ENCODE measurements around the gene MYRF. TPM values are rescaled to one million over a fixed set of nuclear protein-coding genes. Genes with fewer than 3 reads are reported as not detected.

Gene MYRF
- polyA plus RNA-seq, 3 donors = 16.9 to 19.2 (median 18.0) TPM

DNA sequence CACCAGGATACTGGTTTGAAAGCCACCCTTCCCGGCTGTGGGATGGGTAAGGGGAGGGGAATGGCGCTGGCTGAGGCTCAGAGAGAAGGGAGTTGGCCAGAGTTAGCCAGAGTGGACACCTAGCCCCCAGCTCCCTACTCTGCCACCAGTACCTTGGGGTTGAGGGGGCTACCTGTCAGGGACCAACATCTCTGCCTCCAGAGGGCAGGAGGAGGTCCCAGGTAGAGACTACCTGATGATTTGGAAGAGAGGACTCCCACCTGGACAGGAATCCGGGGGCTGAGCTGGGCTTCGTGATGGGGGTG lies 3.7 kb downstream of the MYRF start:
- no peak for DNase-seq (ENCODE audit: low read depth in 3 of 3, low spot score in 2 of 3)

DNA sequence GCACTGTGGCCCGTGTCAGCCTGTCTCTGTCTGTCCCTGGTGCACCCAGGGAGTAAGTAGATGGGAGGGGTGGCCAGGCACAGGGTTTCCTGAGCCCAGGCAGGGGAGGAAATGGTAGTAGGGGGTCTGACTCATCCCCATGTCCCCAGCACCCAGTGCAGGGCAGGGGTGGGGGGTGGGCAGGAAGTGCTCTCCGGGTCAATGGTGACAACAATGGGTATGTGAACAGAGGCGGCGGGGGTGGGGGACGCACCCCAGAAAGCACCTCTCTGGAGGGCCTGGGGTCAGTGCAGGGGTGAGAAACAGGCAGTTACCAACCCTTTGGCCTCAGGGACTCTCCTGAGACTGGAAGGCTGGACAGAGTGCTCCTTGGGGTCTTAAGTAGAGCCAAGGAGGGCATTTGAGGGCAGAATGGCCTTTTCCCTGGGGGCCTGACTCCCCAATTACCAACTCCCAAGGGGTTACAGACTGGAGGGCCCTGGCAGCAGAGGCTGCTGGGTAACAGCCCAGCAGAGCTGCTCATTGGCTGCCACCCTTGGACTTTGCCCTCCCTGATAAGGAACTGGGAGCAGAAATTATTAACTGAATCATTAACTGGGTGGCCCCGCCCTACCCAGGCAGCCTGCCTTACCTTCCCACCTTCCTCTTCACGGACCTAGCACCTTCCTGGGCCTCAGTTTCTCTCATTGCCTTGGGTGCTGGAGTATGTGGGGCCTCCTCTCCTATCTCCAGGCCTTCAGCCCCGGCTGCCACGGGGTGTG lies 4.2 kb downstream of the MYRF start:
- no peak for DNase-seq (ENCODE audit: low read depth in 3 of 3, low spot score in 2 of 3)

DNA sequence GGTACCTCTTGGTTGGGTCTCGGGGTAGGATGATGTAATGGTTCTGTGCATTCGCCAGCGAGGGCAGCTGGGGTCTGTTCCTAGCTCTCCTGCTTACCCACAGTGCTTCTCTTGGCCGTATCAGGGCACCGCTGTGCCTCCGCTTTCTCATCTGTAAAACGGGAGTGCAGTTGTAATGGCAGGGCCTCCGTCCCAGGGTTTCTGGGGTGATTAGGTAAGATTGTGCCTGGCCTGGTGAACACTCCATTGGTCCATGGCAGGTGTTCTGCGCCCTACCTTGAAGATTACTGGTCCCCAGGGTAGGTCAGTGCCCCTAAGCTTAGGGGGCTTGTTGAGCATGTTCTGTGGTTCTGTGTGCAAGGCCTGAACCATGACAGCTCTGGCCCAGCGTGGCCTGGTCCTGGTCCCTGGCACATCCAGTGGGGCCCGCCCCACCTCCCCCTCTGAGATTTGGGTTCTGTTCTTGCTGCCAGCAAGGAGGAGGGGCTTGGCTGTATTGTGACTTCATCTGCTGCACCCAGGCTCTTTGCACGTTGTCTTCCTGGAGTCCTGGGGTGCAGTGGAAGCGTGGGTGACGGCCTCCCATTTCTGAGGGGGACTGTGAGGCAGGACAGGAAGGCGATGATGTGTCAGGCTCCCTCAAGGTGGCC lies 4.9 kb downstream of the MYRF start:
- no peak for DNase-seq (ENCODE audit: low read depth in 3 of 3, low spot score in 2 of 3)

DNA sequence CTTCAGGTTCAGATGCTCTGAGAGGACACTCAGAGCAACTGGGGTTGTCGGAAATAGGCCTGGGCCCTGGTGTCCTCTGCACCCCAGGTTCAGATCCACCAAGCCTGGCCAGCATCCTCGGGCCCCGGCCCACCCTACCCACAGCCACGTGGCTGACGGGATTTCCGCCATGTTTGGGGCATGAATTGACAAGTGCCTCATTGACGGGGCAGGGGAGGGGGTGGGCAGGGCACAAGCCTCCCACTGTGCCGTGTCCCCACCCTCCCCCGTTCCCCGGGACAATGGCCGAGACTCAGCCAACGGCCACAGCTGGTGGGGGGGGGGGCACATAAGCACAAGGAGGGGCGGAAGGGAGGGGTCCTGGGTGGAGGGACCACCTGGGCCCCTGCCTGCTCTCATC lies 8.5 kb downstream of the MYRF start:
- DNase-seq (ENCODE audit: low read depth in 3 of 3, low spot score in 2 of 3) = no peak

DNA sequence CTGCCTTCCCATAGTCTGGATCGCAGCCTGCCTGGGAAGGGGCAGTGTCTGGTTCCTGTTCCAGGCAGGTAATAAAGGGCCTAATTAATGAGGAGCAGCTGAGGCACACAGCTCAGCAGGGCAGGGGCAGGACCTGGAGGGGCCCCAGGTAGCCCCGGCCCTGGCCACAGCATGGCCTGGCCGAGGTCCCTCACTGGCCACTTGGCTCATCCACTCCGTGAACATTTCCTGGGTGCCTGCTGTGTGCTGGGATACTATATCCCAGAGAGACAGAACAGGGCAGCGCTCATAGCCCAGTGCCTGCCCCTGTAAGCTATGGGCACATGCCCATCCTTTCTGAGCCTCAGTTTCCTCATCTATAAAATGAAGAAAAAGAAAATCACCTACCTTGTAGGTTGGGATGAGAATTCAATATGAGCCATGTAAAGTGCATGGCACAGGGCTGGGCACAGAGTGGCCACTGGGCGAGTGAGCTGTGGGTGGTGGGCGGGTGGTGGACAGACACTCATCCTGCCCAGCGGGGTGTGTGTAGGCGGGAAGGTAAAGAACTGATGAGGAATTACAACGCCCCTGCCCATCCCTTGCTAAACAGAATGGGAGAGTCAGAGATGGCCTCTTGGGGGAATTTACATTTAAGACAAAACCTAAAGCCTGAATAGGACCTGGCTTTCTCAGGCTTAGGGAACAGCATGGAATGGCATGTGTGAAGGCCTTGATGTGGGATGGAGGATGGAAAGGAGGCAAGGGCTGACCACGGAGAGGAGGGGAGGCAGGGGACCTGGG lies 9.2 kb downstream of the MYRF start:
- no peak for DNase-seq (ENCODE audit: low read depth in 3 of 3, low spot score in 2 of 3)

DNA sequence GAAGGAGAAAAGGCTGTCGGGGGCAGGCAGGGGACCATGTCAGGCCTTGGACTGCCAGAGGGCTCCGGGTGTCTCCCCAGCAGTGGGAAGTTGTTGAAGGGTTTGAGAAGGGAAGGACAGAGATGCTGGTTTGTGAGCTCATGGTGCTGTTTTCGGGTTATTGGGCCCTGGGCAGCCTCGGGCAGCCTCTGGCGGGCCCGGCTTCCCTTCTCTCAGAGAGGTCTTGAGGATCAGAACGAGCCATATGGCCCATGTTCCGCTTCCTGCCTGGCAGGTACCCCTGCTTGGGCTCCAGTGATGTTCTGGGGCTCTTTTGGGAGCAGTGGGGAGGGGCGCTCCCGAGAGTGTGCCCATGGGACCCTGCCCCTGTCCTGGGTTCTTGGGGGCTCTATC lies 9.8 kb downstream of the MYRF start:
- DNase-seq (ENCODE audit: low read depth in 3 of 3, low spot score in 2 of 3) = no peak

DNA sequence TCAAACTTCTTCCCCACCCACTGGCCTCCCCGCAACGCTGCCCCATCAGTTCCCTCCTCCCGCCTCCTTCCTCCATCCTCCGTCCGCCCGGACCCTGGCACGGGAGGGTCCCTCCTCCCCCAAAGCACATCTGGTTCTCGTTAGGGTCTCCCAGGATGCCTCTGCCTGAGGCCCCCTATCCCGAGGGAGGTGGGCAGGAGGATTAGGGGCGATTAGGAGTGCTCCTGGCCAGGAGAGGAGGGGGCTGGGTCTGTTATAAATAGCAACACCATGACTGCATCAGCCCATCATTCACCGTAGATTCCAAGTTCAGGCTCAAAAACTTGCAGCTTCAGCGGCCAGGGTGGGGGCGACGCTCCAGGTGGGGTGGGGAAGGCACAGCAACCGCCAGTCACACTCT lies 10.4 kb downstream of the MYRF start:
- DNase-seq (ENCODE audit: low read depth in 3 of 3, low spot score in 2 of 3) = no peak

DNA sequence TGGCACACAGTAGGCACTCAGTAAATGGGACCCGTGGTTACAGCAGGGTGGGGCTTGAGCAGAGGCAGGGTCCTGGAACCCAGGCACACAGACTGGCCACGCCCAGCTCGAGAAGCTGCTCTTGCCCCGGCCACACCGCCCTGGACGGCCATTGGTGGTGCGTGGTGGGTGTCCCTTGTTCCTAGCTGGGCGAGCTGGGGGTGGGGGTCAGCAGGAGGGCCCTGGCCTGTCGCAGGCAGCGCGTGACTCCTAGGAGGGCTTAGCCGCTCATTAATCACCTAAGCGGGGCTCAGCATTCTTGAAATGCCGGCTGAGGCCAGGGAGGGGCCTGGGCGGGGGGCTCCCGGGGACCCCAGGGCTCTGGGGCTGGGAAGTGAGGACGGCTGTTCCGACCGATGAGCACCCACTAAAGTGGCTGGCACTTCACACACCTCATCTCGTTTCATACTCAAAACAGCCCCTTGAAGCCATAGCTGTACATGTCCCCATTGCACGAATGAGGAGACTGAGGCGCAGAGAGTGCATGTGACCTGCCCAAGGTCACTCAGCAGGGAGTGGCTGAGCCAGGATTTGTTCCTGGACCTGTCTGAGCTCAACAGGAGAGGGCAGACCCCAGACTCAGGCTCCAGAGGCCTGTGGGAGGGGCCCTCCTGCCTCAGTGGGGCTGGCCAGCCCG lies 11.6 kb downstream of the MYRF start:
- no peak for DNase-seq (ENCODE audit: low read depth in 3 of 3, low spot score in 2 of 3)

DNA sequence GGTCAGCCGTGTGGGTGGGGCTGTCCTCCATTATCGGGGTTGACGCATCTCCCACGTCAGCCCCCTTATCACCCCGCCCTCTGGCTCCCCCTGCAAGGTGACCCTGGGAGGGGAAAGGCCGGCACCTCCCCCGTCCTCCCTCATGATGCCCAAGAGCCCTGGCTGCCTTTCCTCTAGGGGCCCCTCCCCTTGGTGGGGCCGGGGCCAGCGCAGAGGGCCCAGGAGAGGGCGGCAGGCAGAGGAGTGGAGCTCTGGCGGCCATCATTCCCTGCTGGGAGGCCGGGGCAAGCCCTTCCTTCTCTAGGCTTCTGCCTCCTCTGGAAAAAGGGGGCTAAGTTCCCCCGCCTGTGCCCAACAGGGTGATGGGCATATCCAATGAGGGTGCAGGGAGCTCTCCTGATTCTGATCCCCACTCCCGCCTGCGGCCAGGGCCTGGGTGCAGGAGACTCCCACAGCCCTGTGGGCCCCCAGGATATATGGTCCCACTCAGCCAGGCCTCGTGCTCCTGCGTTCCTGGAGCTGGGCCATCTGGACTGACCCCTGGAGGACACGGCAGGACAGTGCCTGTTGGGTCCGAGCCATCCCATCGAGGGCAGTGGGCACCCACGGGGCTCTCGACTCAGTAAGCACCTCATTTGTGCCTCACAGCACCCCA lies 12.3 kb downstream of the MYRF start:
- no peak for DNase-seq (ENCODE audit: low read depth in 3 of 3, low spot score in 2 of 3)

DNA sequence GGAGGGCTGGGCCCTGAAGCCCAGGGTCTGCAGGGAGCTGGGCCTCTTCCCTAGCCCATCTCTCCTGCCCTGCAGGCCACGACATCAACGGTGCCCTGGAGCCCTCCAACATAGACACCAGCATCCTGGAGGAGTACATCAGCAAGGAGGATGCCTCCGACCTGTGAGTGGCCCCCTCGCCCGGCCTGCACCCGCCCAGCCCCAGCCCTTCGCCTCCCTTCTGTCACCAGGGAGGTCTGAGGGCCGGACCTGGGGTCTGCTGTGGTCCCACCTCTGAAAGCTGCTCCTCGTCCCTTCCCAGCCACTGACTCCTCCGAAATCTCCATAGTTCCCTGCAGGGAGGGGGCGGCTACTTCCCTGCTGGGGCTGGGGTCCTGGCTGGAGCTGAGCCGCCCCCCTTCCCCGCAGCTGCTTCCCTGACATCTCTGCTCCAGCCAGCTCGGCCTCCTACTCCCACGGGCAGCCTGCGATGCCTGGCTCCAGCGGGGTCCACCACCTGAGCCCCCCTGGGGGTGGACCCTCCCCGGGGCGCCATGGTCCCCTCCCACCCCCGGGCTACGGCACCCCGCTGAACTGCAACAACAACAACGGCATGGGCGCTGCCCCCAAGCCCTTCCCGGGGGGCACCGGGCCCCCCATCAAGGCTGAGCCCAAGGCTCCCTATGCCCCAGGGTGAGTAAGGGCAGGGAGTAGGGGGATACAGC lies 13.3 kb downstream of the MYRF start:
- DNase-seq (ENCODE audit: low read depth in 3 of 3, low spot score in 2 of 3) = no peak

DNA sequence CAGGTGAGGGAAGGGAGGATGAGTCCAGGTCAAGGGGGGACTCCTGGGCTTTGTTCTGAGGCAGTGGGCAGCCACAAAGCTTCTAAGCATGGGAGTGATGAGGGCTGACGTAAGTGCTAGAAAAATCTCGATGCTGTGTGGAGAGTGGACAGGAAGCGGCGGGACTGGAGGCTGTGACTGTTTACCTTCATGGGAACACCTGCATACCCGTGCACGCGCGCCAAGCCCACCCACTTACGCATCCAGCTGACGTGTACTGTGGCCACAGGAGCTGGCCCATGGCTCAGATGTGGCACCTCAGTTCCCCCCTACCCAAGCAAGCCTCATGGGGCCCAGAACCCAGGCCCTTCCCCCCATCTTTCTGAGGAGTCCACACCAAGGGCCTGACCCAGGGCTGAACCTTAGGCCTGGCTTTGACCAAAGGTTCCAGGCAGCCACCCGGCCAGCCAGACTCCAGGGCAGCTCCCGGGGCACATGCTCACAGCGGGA lies 14.0 kb downstream of the MYRF start:
- no peak for DNase-seq (ENCODE audit: low read depth in 3 of 3, low spot score in 2 of 3)

DNA sequence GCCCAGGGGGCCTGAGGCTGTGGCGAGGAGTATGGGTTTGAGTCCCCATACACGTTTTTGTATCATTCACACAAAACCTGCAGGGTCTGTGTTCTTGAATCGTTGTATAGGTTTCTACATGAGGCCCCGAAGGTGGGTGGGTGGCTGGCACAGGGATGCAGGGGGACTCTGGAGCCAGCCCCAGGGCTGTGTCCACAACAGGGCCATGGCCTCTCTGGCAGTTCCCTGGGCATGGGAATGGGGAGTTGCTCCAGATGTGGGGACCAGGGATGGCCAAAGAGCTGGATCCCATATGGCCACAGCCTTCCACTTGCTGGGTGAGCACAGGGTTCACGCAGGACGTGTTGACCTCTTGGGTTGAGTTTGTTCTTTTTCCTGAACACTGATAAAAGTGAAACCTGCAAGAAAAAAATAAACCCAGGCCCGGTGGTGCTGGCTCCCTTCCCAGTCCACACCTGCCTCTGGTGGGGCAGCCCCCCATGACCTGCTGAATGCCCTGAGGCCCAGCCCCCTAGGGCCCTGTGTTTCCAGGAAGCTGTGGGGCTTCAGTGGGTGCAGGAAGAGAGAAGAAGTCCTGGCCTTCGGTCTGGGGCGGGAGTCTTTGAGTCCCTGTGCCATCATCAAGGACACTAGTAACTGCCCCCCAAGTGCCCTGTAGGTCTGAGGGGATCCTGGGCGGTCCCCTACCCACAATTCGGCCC lies 16.1 kb downstream of the MYRF start:
- DNase-seq (ENCODE audit: low read depth in 3 of 3, low spot score in 2 of 3) = no peak

DNA sequence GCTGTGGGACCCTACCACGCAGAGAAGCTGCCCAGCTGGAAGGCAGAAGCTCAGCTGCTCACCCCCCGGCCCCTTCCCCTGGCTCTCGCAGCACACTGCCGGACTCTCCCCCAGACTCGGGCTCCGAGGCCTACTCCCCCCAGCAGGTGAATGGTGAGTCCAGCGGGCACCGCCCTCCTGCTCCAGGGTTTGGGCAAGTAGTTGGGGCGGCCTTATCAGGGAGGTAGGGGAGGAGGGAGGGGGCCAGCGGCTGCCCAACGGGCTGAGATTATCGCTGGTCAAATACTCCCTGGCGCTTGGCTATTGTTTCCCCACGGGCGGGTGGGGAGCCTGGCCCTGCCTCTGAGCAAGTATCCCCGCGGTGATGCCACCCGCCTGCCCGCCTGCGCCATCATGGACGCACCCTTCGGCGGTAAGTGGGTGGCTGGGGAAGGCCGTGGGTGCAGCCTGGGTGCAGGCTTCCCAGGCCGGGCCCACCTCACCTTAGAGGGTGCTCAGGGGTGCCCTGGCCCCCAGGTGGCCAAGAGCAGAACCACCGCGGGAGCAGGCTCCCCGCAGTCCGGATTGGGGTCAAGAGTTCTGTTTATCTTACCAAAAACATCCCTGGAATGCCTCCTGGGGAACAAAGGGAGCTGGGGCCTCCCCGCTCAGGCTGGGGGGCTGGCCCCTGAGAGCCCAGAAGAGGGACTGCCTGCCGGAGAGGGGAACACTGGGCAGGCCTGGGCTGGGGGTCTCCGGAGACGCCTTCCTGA lies 16.9 kb downstream of the MYRF start:
- DNase-seq (ENCODE audit: low read depth in 3 of 3, low spot score in 2 of 3) = no peak

DNA sequence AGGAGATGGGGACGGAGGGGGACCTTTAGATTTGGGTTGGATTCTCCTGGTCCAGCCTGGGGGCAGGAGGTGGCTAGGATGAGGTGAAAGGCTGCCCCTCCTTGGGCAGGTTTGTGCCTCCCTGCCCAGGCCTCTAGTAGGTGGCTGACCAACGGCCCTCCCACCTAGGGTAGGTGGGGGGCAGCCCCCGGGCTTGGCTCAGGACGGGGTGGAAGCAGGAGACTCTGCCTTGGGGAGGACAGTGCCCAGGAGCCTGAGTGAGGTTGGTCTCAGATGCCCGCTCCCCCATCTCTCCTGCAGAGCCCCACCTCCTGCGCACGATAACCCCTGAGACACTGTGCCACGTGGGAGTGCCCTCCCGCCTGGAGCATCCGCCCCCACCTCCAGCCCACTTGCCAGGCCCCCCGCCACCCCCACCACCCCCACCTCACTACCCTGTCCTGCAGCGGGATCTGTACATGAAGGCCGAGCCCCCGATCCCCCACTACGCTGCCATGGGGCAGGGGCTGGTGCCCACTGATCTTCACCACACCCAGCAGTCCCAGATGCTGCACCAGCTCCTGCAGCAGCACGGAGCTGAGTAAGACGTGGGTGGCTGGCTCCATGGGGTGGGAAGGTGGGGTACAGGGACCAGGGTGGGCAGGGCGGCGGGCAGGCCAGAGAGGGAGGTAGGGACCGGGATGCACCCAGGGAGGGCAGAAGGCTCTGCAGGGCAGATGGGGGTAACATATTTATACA lies 17.7 kb downstream of the MYRF start:
- DNase-seq (ENCODE audit: low read depth in 3 of 3, low spot score in 2 of 3) = no peak

DNA sequence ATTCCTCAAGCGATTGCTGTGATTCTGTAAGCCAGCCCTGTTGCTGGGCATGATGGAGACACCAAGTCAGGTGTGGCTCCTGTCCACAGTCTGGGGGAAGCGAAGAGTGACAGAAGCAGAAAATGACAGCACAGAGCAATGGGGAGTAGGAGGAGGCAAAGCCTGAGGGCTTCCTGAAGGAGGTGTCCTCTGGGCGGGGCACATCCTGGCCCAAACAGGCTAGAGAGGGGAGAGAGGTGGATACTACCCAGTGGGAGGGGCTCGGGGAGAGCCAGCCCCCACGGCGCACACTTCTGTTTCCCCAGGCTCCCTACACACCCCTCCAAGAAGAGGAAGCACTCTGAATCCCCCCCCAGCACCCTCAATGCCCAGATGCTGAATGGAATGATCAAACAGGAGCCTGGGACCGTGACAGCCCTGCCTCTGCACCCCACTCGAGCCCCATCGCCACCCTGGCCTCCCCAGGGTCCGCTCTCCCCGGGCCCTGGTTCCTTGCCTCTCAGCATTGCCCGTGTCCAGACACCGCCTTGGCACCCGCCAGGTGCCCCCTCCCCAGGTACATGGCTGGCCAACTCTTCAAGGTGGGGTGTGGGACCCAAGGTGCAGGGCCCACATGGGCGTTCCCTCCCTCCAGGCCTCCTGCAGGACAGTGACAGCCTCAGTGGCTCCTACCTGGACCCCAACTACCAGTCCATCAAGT lies 18.9 kb downstream of the MYRF start:
- DNase-seq (ENCODE audit: low read depth in 3 of 3, low spot score in 2 of 3) = no peak

DNA sequence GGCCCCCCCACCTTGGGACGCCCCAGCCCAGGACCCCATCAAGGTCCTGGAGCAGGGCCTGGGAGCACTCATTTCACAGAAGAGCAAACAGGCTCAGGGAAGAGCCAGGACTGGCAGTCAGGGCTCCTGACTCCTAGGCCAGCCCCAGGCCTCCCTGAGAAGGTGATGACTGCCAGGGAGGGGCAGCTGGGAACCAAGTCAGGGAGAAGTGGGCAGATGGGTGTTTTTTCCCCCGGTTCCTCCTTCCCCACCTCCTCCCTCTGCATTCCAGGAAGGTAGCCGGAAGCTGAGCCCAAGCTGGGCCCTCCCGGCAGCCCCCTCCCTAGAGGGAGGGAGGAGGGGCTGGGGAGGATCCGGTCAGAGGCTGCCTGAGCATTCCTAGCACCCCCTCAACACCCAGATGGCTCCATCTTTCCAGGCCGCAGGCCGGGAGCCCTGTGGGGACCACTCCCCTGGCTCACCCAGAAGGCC lies 19.6 kb downstream of the MYRF start:
- DNase-seq (ENCODE audit: low read depth in 3 of 3, low spot score in 2 of 3) = no peak

DNA sequence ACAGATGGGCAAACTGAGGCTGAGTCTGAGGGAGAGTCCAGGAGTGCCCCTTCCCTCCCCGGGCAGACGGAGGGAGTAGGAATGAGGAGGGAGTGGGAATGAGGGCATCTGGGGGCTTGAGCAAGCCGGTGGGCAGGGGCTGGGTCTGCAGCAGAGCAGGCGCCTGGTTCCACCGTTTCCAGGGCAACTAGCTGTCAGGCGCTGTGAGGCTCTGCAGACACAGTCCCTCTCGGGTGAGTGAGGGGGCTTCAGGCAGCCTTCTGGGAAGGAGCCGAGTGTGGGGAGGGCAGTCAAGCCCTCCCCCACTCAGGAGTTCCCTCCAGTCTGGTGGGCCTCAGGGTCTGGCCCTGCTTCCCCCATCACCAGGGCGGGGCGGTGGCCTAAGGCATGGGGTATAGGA lies 20.9 kb downstream of the MYRF start:
- DNase-seq (ENCODE audit: low read depth in 3 of 3, low spot score in 2 of 3) = no peak
